ENCODE results near the gene ERCC6L2. TPM values are rescaled to one million over a fixed set of nuclear protein-coding genes. Genes with fewer than 3 reads are reported as not detected.
A peak's percentile ranks its signal among the peaks of the same experiment; 100 is the strongest.

ERCC6L2 gene
- total RNA-seq, 2 donors from 2014 or later: 39.4 to 43.5 TPM

DNA sequence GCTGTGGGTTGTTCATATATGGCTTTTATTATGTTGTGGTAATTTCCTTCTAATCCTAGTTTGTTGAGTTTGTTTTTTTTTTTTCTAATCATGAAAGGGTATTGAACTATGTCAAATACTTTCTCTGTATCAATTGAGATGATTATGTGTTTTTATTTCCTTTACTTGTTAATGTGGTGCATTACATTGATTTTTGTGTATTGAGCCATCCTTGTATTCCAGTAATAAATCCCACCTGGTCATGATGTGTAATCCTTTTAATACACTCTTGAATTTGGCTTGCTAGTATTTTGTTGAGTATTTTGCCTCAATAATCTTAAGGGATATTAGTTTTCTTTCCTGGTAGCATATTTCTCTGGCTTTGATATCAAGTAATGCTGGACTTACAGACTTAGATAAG, 13.1 kb upstream of the ERCC6L2 start:
- intact Hi-C loops (cut with DNase I, micrococcal nuclease): no loop called here
- DNase-seq: no peak
- no peak for ATAC-seq

DNA sequence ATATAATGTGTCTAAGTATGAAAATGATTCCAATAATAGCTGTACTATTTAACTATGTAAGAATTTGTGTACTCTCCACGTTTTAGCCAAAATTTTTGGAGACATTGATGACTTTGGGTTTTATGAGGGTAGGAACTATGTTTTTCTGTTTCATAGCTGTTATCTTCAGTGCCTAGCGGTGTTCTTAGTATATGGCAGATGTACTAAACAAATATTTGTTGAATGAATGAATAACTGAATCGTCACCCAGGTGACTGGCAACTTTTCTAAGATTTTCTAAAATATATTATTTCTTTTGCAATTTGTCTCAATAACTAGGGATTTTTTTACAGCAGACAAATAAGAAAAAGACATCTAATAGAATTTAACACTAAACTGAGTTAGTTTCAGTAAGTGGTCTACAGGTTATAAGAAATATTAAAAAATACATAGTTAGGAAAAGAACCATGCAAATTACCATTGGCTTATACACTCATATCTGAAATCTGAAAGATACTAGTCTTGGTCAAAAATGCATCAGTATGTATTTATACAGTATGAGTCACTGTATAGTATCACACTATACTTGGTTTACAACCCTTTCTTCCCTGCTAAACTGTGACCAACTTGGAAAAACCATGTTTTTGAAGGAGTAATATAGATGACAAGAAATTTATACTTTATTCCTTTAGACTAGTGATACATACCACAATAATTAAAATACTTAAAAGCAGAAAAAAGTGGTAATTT, 10.5 kb upstream of the ERCC6L2 start:
- intact Hi-C loops (cut with DNase I, micrococcal nuclease): no loop called here
- ATAC-seq (no peak), DNase-seq (no peak)

DNA sequence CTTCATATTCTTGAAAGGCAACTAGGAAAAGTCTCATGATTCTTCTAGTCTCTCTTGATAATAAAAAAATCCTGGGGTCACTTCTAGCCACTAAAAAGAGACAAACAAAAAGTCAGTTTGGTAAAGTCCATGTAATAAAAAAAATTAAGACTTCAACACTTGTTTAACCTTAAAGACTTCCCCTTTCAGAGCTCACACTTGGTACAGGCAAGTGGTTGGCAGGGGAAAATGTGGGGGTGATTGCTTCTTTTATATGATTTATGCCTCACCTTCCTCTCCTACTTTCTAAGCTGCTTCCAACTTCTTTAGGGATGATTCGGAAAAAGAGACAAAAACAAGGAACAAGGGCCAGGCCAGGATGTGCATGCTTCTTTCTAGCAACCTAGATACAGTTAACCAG, 5.1 kb upstream of the ERCC6L2 start:
- ATAC-seq (no peak), DNase-seq (no peak)
- intact Hi-C loops (cut with DNase I, micrococcal nuclease): no loop called here

DNA sequence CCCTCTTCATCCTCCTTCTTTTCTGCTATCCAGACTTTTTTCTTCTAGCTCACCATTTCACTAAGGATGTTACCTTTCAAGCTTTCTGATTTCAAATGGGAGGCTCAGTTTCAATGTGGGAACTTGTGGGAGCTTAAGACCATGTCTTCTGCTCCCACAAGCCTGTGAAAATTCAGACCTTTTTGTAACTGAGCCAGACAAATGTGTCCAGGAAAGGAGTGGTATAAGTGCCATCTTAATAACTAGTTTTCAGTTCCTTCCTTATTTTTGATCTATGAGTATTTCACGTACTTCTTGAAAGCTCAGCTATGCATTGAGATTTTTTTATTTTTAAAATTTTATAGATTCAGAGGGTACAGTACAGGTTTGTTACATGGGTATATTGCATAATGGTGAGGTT, 4.6 kb upstream of the ERCC6L2 start:
- no peak for ATAC-seq
- DNase-seq: no peak
- intact Hi-C loops (cut with DNase I, micrococcal nuclease): no loop called here

DNA sequence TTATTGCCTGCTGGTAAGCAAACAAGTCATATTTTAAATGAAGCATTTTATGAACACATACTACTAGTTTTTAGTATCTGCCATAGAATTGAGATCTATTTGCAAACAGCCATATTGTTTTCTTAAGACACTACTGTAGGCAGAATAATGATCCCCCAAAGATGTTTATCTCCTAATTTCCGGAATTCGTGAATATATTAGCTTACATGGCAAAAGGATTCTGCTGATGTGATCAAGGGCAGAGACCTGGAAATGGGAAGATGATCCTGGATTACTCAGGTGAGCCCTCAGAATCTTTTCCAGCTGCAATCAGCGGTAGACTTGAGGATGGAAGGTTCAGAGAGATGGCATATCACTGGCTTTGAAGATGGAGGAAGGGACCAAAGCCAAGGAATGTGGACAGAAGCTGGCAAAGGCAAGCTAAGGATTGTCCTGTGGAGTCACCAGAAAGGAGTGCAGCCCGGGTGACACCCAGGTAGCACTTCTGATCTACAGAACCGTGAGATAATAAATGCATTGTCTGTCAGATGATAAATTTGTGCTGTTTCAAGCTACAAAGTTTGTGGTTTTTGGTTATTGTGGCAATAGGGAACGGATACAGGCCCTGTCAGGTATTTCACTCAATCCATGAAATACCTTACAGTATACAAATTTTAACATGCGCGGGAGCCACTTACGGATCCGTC, 1.0 kb upstream of the ERCC6L2 start:
- DNase-seq (no peak), ATAC-seq (no peak)
- intact Hi-C loops (cut with DNase I, micrococcal nuclease): no loop called here

DNA sequence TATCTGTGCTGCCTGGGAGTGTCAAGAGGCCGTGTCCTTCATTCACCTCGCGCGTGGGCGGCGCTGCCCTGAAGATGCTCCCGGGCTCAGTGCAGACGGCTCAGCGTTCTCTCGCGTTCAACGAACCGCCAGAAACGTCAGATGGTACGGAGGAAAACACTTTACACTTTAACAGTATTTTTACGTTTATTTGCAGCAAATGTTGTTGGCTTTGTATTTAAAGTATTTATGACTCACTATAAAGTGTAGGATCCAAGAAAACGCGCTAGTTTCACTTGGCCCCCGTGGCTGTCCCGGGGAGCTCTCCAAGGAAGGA, 544 bp upstream of the ERCC6L2 start:
- DNase-seq (peak; percentile 60 to 79), ATAC-seq (peak; percentile 56)
- intact Hi-C loops (cut with DNase I, micrococcal nuclease): loop anchor here in 1 of 2 donors (5.0 kb wide), 1 partner anchor 103 kb away; no protein-coding TSS in a partner anchor

DNA sequence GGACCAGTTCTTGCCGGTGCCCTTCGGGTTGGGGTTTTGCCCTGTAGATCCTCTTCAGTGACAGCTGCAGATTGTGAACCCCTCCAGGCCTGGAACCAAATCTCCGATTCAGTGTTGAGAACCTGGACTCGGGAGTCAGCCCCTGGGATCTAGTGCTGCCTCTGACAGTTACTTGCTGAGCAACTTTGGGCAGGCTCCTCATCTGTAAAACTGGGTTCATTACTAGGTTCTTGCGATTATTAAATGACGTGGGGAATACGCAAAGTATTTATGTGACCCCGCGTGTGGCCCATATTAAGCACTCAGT, 600 bp downstream of the ERCC6L2 start:
- DNase-seq: no peak
- intact Hi-C loops (cut with DNase I, micrococcal nuclease): loop anchor here in 1 of 2 donors (5.0 kb wide), 1 partner anchor 104 kb away; no protein-coding TSS in a partner anchor
- no peak for ATAC-seq

DNA sequence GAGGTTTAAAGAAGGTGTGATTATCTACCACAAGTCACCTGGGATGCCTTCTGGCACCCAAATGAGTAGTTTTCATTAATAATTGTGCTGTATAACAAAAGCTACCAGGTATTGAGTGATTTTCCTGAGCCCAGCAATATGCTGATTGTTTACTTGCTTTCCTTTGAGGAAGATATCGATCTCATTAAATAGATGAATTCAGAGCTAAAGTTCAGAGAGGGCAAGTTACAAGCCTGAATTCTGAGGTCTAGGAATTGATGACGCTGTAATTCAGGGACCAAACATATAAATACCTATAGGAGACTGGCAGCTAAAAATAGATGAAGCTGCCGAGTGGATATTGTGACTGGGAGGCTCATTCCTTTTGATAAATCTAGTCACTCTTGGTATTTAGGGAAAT, 1.1 kb downstream of the ERCC6L2 start:
- DNase-seq (no peak), ATAC-seq (no peak)
- intact Hi-C loops (cut with DNase I, micrococcal nuclease): loop anchor here in 1 of 2 donors (5.0 kb wide), 1 partner anchor 104 kb away; no protein-coding TSS in a partner anchor

DNA sequence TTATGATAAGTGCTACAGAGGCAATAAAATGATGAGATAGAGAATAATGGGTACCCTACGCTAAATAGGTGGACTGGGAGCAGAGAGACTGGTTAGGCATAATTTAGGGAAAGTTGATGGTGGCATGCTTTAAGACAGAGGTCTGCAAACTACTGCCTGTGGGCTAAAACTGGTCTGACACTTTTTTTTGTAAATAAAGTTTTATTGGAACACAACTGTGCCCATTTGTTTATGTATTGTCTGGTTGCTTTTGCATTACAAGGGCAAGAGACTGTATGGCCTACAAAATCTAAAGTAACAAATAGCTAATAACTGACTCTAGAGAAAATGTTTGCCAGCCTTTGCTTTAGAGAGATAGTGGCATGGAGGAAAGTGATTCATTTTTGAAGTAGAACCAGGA, 2.5 kb downstream of the ERCC6L2 start:
- DNase-seq (no peak), ATAC-seq (no peak)
- intact Hi-C loops (cut with DNase I, micrococcal nuclease): loop anchor here in 1 of 2 donors (5.0 kb wide), 1 partner anchor 106 kb away; no protein-coding TSS in a partner anchor

DNA sequence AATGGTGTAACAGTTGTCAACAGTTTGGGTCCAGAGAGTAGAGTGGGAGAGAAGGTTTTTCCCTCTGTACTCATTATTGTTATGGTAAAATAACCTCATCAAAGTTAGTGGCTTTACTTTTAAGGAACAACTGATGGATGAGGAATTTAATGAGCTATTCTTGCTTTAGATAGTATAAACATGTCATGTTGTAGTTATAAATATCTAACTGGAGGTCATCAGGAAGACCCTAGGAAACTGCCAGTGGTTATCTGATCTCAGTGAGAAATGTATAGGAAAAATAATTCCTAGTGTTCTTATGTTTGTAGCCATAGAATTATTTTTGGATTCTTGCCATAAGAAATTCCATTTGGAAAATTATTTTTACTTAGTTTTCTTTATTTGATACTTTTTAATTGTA, 4.1 kb downstream of the ERCC6L2 start:
- DNase-seq: no peak
- intact Hi-C loops (cut with DNase I, micrococcal nuclease): loop anchor here in 1 of 2 donors (5.0 kb wide), 1 partner anchor 107 kb away; no protein-coding TSS in a partner anchor
- ATAC-seq: no peak

DNA sequence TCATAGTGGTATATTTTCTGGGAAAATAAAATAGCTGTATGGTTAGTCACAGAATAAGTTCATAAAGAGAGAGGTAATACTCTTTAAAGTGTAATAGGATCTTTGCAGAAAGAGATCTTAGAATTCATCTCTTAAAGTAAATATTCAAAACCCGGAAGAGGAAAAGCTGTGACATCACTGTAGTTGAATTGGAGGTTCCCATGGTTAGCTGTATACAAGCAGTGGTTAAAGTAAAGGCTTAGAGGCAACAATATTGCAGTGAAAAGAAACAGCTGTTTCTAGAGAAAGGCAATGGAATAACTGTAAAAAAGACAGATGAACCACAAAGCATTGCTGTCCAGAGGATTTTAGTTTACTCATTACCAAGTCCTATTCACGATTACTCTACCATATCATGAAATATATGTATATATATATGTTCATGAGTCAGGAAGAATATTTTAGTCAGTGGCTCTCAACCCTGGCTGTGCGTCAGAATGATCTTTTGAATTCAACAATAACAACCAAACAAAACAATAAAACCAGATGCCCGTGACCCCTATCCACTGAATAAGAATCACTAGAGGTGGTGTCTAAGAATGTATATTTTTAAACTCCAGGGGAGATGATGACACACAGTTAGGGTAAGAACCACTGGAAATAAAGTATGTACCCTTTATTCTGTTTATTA, 4.7 kb downstream of the ERCC6L2 start:
- ATAC-seq: no peak
- DNase-seq: no peak
- intact Hi-C loops (cut with DNase I, micrococcal nuclease): no loop called here

DNA sequence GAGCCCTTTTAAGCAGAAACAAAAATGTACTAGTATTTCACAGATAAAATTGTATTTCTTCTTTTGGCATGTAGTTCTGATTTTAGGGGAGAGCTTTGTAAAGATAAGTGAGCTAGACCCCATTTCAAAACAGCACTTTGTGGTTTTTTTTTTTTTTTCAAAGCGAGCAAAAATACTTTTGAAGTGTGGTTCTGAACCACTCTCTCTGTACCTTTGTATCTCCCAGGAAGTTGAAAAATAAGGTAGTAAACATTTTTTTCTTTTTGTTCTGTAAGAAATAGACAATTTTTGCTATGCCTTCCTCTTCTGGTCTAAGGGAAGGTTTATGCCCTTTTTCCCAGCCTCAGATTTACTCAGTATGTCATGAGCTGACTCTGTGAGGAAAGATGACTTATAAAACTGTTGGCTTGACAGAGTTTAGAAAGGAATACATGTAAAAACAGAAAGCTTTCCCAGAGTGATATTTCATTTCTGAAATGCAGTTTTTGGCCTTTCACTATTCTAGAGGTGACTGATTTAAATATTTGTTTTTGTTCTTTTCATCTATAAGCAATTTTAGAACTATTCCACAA, 12.5 kb downstream of the ERCC6L2 start:
- DNase-seq (no peak), ATAC-seq (no peak)
- intact Hi-C loops (cut with DNase I, micrococcal nuclease): no loop called here

DNA sequence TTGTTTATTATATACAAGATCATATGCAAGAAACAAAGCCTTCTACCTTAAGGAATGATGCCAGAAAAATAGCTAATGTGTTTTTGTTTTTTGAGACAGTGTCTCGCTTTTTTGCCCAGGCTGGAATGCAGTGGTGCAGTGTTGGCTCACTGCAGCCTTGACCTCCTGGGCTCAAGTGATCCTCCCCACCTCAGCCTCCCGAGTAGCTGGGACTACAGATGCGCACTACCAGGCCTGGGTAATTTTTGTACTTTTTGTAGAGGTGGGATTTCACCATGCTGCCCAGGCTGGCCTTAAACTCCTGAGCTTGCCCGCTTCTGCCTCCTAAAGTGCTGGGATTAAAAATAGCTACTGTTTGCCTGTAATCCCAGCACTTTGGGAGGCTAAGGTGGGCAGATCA, 15.1 kb downstream of the ERCC6L2 start:
- DNase-seq (no peak), ATAC-seq (no peak)
- intact Hi-C loops (cut with DNase I, micrococcal nuclease): no loop called here

DNA sequence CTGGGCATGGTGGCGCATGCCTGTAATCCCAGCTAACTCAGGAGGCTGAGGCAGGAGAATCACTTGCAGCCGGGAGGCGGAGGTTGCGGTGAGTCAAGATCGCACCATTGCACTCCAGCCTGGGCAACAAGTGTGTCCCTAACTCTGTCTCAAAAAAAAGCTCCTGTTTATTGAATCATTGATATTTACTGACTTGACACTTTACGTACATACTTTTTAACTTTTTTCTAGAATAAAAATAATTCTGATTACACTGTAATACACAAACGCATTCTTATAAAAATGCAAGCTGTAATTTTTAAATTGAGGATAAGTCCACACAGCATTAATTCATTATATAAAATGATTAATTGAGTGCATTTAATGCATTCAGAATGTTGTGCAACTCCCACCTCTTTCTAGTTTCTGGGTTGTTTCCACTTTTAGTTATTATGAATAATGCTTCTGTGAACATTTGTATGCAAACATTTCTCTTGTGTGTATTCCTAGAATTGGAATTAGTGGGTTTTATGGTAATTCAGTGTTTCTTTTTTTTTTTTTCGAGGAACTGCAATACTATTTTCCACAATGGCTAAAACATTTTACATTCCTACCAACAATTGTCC, 15.7 kb downstream of the ERCC6L2 start:
- ATAC-seq (no peak), DNase-seq (no peak)
- intact Hi-C loops (cut with DNase I, micrococcal nuclease): no loop called here

DNA sequence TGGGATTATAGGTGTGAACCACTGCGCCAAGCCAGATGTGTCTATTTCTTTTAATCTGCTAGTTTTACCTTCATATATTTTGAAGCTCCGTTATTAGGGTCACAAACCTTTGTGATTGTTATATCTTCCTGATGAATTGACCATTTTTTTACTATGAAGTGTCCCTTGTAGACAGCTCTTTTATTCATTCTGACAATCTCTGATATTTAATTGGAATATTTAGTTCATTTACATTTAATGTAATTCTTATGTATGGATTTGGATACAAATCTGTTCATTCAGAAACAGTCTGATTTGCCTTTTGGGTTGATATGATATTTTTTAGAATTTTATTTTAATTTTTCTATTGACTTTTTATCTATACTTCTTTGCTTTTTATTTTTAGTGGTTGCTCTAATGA, 17.2 kb downstream of the ERCC6L2 start:
- ATAC-seq (no peak), DNase-seq (no peak)
- intact Hi-C loops (cut with DNase I, micrococcal nuclease): no loop called here

DNA sequence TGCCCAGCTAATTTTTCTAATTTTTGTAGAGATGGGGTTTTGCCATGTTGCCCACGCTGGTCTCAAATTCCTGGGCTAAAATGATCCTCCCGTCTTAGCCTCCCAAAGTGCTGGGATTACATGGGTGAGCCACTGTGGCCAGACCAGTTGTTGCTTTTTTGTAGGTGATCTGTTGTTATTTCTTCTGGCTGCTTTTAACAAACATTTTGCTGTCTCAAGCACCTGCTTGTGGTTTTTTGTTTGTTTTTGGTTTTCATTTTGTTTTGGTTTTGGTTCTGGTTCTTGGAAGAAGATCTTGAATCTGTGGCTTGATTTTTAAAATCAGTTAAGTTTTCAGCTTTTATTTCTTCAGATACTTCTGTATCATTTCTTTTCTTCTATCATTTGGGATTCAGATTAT, 21.1 kb downstream of the ERCC6L2 start:
- intact Hi-C loops (cut with DNase I, micrococcal nuclease): no loop called here
- DNase-seq (no peak), ATAC-seq (no peak)

DNA sequence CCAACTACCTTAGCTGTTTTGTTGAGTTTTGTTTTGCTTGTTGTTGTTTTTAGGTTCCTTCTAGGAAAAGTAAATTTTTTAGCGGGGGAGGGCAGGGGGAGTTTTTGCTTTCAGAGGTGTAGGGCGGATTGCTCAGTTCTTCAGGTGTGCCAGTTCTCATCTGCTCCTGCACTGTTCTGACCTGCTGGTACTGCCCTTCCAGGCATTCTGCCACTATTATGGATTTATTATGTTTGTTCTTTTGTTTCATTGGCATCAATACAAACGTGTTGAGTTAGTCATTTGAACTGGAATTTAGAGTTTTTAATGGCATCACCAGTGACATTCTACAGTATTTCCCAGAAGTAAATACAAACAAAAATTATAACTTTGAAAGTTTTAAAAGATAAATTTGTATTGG, 26.0 kb downstream of the ERCC6L2 start:
- DNase-seq (peak in 1 of 2 donors; percentile 41), ATAC-seq (peak; percentile 100)
- intact Hi-C loops (cut with DNase I, micrococcal nuclease): no loop called here

DNA sequence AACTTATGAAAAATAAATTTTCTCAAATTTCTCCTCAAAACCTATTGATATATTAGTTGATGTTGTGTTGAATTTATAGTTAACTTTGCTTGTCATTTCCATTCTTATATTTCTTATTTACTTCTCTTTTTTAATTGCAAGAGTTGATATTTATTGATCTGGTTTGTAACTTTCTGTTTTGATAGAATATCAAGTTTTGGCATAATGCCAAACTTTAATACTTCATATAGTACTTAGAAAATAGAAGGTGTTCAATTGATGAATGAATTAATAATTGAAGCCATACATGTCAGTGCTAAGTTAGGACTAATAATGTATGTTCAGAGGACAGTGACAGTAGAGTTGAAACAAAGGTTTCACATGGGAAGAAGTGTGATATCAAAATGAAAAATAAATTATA, 27.9 kb downstream of the ERCC6L2 start:
- intact Hi-C loops (cut with DNase I, micrococcal nuclease): no loop called here
- ATAC-seq: no peak
- no peak for DNase-seq

DNA sequence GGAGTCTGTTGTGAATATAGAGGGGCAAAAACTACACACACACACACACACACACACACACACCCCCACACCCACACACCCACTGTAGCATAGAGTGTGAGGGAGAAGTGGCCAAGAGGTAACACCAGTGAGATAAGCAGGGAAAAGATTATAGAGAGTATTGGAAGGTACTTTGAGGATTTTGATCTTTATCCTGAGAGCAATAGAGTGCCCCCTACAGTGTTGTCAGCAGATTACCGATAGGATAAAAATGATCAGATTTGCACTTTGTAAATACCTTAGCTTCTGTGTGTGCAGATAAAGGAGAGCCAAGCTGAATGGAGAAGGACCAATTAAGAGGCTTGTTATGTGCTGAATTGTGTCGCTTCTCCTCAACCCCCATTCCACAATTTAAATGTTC, 32.3 kb downstream of the ERCC6L2 start:
- intact Hi-C loops (cut with DNase I, micrococcal nuclease): no loop called here
- DNase-seq (no peak), ATAC-seq (peak; percentile 53)

All from left colon (tissue), 2 donors.